AG10803 (cell line): Measurements from ENCODE around the gene PLCXD1.

Source experiments
- DNase-seq: peaks from one replicate; pipeline ENCODE4 v3.0.0; 2010; ENCODE audit warnings: low read depth
- H3K4me3 ChIP-seq: 2 replicates; pipeline ENCODE4 v1.5.1; 2011; ENCODE audit warnings: mild to moderate bottlenecking, low read length, control low read depth
- TF ChIP-seq, protein P1 (sequence below): conservative IDR thresholded peaks from 2 replicates; pipeline ENCODE4 v1.5.1; 2011; ENCODE audit warnings: mild to moderate bottlenecking, low read length, control low read depth, inconsistent platforms

Gene PLCXD1

DNA sequence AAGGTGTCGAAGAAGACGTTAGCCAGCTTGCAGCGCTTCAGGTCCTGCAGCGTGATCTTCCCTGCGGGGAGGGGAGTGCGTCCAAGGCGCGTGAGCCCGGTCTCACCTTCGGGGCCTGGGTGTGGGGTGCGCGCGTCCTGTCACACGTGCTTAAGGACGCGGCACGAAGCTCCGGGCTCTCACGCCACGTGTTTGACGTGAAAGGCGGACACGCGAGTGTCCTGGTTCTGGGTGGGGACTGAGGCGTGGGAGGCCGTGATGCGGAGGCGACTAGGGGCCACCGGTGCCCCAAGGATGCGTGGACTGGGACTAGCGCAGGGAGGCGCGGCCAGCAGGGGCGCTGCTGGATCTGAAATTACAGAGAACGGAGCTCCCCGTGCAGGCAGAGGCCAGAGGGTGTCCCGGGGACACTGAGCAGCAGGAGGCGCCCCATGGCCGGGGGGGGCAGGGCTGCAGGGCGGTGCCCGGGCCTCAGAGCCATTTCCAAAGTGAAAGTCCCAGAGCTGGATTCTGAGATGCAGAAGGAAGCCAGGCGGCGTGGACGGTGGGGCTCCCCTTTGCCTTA is 57.7 kb downstream of the PLCXD1 start:
- DNase-seq: no peak
- TF ChIP-seq, protein P1, sequence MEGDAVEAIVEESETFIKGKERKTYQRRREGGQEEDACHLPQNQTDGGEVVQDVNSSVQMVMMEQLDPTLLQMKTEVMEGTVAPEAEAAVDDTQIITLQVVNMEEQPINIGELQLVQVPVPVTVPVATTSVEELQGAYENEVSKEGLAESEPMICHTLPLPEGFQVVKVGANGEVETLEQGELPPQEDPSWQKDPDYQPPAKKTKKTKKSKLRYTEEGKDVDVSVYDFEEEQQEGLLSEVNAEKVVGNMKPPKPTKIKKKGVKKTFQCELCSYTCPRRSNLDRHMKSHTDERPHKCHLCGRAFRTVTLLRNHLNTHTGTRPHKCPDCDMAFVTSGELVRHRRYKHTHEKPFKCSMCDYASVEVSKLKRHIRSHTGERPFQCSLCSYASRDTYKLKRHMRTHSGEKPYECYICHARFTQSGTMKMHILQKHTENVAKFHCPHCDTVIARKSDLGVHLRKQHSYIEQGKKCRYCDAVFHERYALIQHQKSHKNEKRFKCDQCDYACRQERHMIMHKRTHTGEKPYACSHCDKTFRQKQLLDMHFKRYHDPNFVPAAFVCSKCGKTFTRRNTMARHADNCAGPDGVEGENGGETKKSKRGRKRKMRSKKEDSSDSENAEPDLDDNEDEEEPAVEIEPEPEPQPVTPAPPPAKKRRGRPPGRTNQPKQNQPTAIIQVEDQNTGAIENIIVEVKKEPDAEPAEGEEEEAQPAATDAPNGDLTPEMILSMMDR: no peak
- H3K4me3 ChIP-seq: no peak overlapping the region

DNA sequence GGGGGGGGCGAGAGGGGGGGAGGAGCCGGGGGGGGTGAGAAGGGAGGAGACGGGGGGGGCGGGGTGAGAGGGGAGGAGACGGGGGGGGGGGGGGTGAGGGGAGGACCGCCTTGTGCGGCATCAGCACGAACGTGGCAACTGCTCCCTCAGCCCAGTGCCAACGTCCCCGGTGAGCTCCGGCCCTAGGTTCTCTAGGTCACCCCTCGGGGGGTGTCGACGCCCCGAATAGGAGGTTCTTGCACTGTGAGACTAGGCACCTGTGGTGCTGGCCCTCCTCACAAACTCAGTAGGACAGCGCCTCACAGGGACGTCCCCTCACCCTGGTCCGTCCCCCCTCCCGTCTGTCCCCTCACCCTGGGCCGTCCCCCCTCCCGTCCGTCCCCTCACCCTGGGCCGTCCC is 58.9 kb downstream of the PLCXD1 start:
- TF ChIP-seq, protein P1: no peak
- no peak for DNase-seq
- no peak overlapping the region for H3K4me3 ChIP-seq

DNA sequence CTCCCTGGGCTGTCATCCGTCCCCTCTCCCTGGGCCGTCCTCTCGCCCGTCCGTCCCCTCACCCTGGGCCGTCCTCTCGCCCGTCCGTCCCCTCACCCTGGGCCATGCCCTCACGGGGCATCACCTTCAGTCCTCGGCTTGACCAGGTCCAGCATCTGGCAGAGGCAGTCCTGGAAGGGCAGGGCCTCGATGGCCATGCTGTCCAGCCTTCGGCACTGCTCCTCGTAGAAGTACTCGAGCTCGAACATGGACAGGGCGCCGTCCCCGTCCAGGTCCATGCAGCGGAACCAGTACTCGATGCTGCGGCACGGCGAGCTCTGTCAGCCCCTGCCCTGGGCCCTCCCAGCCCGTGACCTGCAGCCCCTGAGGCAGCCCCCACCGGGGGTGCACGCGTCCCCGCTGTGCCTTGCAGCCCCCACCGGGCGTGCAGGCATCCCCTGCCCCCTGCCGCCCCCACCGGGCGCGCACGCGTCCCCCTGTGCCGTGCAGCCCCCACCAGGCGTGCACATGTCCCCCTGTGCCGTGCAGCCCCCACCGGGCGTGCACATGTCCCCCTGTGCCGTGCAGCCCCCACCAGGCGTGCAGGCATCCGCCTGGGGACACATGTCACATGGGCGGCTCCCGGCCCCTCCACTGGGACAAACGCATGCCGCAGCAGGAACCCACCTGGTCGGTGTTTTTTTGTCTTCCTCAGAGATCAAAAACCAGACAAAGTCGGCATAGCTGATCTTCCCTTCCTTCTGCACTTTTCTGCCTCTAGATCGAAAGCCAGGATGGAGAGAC is 59.7 kb downstream of the PLCXD1 start:
- no peak overlapping the region for H3K4me3 ChIP-seq
- DNase-seq: no peak
- TF ChIP-seq, protein P1: no peak

GRCh38 chrX:341541-342101 is 60.4 kb downstream of the PLCXD1 start:
- no peak for DNase-seq
- TF ChIP-seq, protein P1: no peak

GRCh38 chrX:344371-344901 is 63.3 kb downstream of the PLCXD1 start:
- H3K4me3 ChIP-seq: no peak overlapping the region
- TF ChIP-seq, protein P1: no peak
- no peak for DNase-seq

More at GRCh38 chrX:341541-342101, 60.4 kb downstream of the PLCXD1 start:
- no peak overlapping the region for H3K4me3 ChIP-seq

GRCh38 chrX:345020-345925 is 64.1 kb downstream of the PLCXD1 start:
- no peak for DNase-seq
- H3K4me3 ChIP-seq: no peak overlapping the region
- TF ChIP-seq, protein P1: no peak
